SH-SY5Y (cell line): Measurements from ENCODE around the gene NDST4.

Experiments used
- GATA2 ChIP-seq: IDR thresholded peaks from 2 replicates; pipeline ENCODE4 v1.6.1; 2011; ENCODE audit warnings: mild to moderate bottlenecking, low read depth, low read length
- GATA3 ChIP-seq: IDR thresholded peaks from 2 replicates; pipeline ENCODE4 v1.6.1; 2011; ENCODE audit warnings: low read depth, mild to moderate bottlenecking, low read length, moderate library complexity

DNA sequence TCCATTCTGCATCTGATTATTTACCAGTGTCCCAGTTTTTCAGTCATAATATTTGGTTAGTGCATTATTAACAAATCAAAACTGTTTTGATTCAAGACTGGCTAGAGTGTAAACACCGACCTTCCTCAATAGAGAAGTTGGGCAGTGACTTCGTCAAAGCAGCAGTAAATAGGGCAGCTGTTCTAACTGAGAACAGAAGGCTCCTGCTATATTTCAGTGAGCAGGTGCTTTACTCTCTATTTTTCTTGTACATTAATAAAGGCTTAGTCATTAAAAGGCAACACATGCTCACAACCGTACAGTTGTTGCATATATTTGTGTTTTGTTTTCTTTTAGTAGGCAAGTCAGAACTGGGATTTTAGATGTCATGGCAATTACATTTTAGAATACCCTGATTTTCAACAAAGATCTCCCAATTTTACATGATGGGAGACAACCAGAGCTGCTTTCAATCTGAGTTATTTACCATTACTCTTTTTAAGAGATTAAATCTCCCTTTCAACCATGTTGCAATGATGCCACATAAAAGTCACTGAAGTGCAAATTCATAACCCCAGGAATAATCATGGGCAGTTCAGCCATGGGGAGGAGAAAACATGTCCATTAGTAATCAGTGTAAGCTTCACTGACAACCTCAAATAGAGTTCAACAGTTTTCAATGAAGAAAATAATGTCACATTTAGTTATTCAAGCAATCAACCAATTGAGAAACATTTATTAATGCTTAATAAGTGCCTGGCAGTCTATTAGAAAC, 233.3 kb downstream of the NDST4 start:
- TF ChIP-seq GATA3 (no peak), GATA2 (no peak)
